T-helper 1 cell treated with Interleukin-12 subunit alpha and Interleukin-12 subunit beta and Interleukin-4 antibody, amounts not matched to agents 30 ng/mL and 1 ng/mL, for 36 hours (primary cell): ENCODE results near the gene NUDT14. TPM values are rescaled to one million over a fixed set of nuclear protein-coding genes. Genes with fewer than 3 reads are reported as not detected.

ENCODE experiments used
- intact Hi-C: fragments of 100-400 bp; cut with micrococcal nuclease; formaldehyde crosslinking; loops from one replicate; pipeline ENCODE4 v1.15.1; 2024
- total RNA-seq: library from RNA; stranded (reverse); gene quantifications from 2 replicates; pipeline ENCODE4 v1.2.3, GENCODE V29; 2022

Gene NUDT14
- total RNA-seq, 1 donor from 2014 or later = 34.0 TPM

DNA sequence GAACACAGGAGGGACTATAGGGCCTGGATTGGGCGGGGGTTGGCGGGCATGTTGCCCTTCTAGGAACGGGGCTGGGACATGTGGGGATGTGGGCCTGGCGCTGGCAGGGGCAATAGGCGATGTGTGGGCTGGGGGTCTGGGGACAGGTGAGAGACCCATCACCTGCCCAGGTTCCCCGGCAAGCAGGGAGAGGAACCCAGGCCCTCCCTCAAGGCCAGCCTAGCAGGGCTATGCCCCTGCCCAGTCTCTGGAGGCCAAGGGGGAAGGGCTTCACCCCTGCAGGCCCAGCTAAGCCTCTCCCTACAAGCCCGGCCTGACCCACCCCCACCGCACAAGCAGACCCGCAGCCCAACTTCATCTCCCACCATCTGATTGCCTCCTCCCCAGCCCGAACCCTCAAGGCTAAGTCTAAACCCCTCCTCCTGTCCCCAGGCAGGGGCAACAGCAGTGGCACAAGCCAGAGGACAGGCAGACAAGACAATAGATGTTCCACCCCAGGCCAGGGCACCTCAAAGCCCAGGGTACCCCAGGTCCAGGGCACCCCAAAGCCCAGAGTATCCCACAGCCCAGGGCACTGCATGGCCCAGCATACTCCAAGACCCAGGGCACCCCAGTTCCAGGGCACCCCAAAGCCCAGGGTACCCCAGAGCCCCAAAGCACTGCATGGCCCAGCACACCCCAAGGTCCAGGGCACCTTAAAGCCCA is 19.0 kb downstream of the NUDT14 start:
- intact Hi-C loops = no loop called here

DNA sequence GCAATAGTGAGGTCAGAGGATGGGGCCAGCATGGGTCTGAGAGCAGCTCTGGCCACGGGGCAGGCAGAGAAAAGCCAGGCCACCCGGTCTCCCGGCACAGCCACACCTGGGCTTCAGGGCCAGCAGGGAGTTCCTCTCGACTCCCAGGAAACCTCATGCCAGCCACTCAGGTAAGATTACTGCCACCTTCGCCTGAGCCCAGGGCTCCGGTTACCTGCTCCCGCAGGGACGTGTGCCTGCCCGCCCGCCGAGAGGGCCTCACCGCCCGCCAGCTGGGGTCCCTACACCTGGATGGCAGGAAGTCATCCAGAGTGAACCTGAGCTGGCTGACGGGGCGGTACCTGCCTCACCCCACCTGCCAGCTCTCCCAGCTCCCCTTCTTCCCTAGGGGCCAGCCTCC is 19.8 kb downstream of the NUDT14 start:
- intact Hi-C loops = no loop called here

DNA sequence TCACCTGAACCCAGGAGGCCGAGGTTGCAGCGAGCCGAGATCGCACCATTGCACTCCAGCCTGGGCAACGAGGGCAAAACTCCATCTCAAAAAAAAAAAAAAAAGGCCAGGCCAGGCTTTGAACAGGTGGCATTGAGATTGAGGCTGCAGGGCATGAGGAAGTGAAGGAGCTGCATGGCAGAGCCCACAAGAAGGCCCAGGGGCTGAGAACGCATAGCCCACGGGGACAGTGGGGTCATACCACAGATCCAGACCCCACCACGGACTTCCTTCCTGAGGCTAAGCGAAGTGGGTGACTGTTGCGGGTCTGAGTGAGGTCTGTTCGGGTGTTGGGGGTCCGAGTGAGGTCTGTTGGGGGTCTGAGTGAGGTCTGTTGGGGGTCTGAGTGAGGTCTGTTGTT is 20.3 kb downstream of the NUDT14 start:
- intact Hi-C loops = no loop called here

DNA sequence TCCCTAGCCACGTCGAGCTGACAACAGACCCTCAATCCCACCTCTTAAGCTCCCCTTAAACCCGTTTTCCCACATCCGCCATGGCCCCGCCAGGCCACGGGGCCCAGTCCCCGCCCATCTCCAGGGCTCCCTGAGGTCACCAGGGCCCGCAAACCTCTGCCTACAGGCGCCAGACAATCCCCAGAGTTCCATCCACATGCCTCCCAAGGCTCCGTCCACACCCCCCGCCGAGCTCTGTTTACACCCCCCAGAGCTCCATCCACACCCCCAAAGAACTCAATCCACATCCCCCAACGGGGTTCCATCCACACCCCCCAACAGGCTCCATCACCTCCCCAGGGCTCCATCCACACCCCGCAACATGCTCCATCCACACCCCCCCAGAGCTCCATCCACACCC is 21.8 kb downstream of the NUDT14 start:
- intact Hi-C loops = no loop called here

DNA sequence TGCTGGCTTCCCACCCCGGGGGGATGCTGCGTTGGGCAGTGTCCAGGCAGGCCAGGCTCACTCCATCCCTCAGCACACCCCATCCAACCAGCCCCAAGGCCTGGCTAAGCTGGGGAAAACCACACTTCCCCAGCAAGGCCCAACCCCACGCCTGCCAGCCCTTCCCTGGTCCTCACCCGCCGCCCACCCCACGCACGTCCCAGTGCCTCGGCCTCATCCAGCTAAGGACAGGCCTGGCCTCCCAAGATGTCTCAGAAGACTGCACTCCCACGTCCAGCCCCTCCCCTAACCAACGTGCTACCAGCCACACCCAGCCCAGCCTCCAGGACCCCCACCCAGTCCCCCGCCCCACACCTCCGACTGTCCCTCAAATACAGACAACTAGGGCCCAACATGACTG is 22.3 kb downstream of the NUDT14 start:
- intact Hi-C loops = no loop called here

DNA sequence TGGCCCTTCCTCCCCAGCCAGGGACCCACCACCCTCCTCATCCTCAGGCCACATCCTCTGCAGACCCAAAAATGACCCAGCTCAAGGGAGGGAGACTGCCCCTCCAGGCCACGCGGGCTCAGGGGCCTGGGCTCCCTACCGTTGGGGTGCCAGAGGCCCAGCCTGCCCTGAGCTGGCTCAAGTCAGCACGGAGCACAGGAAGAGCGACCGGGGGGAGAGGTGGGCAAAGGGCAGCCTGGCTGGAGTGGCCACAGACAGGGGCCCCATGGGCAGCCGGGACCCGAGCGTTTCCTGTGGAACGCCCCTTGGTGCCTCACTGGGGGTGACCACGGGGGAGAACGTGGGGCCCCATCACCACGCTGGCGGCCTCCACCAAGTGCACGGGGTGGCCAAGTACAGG is 23.2 kb downstream of the NUDT14 start:
- intact Hi-C loops = no loop called here

DNA sequence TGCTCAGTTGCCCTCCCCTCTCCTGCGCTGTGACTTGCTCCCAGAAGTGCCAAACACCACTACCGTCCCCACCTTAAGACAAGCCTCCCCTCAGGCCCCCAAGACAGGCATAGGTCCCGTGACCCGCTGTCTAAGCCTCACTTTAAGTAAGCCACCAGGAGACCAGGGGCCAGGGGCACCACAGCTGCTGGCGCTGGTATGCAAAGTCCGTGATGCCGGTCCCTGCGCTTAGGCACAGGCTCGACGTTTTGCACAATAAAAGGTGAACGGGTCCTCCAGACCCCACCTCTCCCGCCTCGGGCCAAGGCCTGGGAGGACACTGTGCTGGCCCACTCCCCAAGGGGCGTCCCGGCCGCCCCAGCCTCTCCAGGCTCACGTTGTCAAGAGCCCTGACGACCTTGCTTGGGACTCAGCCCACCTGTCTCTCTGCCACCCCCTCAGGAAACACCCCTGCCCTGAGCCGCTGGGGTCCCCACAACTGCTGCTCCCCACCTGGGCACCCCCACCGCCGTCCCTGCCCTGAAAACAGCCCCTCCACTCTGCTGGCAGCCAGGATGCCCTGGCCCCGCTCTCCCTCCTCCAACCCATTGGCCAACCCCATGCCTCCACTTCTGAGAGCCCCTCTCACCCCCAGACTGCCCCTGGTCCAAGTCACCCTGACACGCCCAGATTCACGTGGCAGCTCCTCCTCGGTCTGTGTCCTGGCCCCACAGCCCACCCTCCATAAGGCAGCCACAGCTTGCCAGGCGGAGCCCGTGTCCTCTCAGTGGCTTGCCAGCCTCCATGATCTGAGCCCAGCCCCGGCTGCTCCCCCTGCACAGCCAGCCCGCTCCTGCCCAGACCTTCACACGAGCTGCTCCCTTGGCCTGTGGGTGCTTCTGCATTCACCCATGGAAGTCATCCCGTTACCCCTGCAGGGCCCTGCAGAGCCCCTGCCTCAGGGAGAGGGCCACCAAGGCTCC is 24.4 kb downstream of the NUDT14 start:
- intact Hi-C loops = no loop called here

DNA sequence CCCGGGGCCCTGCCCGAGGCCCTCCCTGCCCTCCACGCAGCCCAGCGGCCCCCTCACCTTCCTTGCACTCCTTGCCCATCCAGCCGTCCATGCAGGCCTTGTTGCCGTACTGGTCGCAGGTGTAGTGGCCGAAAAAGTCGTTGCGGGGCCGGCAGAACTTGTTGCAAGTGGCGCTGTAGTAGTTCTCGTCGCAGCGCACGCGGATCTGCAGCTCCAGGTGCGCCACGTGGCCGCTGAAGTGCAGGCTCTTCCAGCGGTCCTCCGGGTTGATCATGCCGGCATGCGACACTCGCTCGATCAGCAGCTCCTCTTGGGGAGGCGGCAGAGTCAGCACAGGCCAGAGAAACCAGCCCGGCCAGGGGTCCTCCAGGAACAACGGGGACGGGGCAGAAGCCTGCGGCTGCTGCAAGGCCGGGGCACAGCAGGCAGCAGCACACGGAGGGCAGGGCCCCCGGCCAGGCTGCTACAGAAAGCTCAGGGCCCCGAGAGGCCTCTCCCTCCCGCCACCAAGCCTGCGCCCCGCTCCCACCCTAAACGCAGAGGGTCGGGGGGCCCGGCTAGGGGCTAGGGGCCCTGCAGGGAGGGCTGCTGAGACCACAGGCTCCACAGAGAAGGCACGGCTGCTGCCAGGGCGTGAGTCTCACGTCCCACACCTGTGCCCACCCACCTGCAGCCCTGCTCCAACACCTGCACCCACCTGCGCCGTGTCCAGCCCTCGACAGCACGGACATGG is 25.3 kb downstream of the NUDT14 start:
- intact Hi-C loops = no loop called here

DNA sequence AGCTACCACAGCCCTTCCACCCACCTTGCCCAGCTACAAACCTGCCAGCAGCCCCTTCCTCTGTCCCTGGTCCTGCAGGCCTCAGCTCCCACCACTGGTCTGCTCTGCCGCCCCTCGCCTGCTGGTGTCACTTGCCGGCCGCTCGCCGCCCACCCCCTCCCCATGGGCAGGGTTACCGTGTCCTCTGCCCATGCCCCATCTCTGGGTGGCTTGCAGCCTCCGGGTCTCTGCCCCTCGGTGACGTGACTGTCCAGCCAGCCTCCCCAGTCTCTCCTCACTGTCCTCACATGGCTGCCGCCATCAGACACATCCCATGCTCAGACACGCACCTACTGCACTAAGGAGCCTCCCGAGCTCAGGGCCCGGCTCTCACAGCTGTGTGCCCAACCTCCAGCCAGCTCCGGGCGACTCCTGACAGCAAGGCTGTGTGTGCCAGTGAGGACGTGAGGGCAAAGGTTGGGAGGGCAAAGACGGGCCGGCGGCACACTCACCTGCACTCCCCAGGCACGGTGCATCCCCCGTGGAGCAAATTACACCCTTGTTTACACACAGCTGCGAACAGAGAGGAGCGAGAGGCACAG is 26.0 kb downstream of the NUDT14 start:
- intact Hi-C loops = no loop called here

DNA sequence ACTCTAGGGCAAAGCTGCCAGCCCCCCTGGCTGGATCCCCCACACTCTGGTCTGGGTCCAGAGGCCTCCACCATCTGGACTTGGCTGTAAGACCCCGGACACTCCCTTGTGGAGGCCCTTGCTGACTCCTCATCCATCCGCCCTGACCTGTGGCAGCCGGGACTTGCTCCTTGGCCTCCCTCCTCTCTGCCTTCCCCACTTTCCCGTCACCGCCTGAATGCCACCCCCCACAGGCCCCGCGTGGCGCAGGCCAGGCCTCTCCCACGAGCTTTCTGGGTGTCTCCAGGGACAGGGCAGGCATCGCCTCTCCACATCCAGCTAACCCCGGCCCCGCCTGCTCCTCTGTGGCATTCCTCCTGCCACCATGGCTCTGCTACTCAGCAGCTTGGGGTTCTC is 26.6 kb downstream of the NUDT14 start:
- intact Hi-C loops = no loop called here

DNA sequence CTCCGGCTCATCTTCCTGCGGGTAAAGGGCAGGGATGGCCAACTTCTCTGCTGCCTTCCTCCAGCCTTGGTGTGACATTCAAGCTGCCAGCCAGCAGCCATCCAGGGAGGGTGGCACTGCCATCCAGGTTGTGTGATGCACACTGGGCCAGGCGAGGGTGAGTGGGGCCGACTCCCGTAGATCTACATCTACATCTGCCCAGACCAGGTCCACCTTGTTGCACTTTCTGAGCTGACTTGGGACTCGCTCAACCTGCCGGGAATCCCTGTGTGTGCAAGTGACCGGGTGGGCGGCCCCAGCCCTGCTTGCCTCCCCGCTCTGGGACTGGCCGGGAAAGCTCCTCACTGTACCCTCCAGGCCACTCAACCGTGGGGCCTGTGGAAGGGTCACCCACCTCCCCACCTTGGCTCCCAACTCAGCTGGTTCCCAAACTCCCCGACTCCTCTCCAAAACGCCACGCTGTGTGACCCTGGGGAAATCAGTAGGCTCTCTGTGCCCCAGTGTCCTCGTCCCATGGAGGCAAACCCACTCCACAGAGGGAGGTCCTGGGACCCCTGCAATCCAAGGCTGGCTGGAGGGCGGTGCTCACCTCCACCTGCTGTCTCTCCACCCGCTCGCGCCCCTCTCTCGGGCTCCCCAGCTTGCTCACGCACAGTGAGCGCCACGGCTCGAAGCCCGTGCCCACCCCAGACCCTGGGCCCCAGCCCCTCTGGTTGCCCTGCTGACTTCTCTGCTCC is 27.2 kb downstream of the NUDT14 start:
- intact Hi-C loops = no loop called here

DNA sequence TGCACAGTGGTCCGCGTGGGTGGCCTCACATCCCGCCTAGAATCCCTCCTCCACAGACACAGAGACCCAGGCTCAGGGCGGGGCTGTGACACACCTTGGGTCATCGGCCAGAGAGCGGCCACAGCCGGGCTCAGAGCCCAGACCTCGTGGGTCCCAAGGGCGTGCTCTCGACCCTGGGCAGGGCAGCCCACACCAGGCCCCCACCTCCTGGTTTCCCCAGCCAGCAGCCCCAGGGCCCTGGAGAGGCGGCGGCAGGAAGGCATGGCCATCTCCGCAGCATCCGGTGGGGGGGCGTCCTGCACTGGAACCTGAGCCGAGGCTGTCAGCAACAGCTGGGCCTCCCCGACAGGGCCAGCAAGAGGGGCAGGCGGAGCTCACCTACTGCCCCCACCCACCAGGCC is 27.8 kb downstream of the NUDT14 start:
- intact Hi-C loops = no loop called here

DNA sequence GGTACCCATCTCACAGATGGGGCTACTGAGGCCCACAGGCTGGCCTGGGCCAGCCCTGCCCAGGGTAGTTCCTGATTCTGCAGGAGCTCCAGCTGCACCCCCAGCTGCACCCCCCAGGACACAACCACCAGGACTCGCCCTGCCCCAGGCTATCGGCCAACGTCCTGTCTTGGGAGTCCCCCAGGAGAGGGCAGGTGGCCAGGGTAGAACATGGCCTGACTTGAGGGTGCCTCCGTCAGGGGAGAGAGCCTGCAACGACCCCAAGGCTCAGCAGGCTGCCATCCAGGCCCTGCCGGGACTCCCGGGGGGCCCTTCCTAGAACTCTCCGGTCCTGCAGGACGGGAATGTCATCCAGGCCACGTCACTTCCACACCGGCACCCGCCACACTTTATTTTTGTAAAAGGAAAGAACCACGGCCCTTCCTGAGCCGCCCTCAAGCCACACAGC is 28.3 kb downstream of the NUDT14 start:
- intact Hi-C loops = no loop called here

DNA sequence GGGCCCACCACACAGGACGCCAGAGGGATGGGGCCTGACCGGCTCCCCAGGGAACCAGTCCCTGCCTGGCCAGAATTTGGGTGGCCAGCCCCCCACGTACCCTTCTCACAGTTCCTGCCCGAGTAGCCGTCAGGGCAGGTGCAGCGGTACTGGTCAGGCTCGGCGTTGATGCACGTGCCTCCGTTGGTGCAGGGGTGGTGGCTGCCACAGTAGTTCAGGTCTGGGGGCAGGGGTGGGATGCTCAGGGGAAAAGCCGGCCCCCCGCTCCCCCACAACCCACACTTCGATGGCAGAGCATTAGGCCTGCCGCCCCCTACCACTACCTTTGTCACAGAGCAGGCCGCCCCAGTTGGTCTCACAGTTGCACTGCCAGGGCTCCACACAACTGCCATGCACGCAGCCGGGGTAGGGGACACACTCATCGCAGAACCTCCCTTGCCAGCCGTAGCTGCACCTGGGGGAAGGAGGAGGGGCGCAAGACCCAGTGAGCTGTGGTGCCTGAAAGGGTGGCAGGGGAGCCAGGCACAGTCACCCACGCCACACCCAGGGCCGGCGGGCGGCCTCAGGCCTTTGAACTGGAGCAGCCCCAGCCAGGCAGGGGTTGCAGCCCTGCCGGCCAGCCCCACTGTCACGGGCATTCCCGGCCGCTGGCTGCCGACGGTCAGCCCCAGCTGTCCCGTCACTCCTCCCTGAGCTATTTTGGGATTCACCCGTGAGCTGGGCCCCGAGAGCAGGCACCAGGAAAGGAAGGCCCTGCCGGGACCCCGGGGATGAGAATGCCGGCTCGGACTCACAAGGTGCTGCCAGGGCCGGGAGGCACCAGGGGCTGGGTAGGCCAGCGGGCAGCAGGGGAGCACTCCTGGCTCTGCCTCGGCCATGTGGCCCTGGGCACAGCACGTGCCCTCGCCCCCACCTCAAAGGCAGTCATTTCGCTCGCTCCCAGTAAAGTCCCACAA is 29.0 kb downstream of the NUDT14 start:
- intact Hi-C loops = no loop called here

DNA sequence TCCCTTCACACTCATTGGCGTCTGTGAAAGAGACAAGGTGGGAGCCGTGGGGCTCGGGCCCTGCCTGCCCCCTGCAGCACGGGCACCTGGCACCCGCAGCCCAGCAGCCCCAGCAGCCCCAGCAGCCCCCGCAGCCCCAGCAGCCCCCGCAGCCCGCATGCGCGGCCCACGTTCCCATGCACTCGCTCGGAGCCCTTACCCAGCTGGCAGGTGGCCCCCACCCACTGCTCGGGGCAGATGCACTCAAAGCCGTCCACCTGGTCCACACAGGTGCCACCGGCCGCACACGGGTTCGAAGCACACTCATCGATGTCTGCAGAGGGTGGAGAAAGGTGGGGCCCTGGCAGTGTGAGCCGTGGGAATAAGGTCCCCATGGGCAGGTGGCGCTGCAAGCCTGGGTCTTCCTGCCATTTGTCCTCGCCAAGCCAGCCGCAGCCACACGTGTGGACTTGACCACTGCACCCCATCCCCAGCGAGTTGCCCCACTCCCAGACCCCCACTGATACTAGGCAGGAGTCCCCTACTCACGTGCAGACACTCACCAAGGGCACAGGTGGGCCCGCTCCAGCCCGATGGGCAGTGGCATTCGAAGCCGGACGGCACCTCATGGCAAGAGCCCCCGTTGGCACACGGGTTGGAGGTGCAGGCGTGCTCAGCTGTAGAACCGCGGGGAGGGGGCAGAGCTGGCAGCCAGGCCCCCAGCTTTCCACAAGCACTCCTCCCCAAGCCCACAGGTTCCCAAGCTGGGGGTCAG is 29.9 kb downstream of the NUDT14 start:
- intact Hi-C loops = no loop called here

DNA sequence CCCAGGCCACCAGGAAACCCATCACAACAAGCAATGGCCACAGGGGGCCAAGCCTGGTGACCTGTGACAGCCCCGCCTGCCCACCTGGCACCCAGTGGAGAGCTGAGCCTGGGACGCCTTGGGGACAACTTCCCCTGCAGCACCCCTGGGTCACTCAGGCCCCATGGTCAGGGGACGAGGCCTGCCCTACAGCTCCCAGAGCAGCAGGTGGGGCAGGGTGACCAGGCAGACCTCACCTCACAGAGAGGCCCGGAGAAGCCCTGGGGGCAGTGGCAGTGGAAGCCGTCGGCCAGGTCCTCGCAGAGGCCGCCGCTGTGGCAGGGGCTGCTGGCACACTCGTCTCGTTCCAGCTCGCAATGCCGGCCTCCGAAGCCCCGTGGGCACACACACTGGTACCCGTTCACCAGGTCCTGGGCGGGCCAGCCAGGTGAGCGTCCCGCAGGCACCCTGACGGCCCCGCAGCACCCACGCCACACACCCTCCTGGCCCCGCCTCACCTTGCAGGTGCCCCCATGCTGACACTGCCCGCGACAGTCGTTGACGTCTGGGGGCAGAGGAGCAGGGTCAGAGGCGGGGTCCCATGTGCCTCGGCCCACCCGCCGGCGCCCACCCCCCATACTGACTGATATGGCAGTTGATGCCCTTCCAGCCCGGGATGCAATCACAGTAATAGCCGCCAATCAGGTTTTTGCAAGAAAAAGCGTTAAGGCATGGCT is 30.6 kb downstream of the NUDT14 start:
- intact Hi-C loops = no loop called here

DNA sequence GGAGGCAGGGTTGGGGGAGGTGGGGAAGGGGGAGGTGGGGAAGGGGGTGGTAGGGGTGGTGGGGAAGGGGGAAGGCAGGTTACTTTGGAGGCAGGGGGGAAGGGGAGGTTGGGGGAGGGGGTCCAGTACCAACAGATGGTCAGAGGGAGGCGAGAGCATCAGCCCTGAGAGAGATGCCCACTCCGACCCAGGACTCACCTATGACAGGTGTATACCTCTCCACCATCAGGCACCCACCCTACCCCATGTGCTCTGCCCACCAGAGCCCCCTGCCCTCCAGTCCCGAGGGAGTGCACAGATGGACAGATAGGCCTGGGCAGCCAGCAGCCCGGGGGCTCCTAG is 31.1 kb downstream of the NUDT14 start:
- intact Hi-C loops = no loop called here

DNA sequence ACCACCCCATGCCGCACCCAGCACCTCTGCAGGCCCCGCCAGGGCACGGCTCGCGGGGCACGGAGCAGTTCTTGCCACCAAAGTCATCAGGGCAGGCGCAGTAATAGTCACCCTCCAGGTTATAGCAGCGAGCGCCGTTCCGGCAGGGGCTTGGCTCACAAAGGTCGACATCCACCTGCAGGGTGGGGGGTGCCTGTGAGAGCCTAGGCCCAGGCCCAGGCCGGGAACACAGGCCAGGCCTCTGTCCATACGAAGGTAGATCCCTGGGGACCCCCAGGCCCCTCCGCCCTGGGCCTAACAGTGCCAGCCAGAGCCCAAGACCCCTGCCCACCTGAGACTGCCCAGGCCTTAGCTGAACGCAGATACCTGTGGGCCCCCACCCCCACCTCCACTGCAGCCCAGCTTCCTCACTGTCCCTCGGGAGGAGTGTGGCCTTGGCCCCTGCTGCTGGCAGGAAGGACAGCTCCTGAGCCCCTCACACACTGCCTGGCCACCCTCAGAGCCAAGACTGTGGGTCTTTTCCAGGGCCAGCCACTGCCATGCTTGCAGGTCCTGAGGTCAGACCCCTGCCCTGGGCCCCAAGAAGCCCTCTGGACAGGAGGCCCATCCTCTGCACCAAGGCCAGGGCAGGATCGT is 31.8 kb downstream of the NUDT14 start:
- intact Hi-C loops = no loop called here
